Natural killer cell (primary cell): Measurements from ENCODE around the gene PHB1. TPM values are rescaled to one million over a fixed set of nuclear protein-coding genes. Genes with fewer than 3 reads are reported as not detected.

Experiments used
- ATAC-seq, 3 donors: fragments of 150-1000 bp in 2 of 3; fragments of 200-7000 bp in 1 of 3; cut with Tn5 transposase; 1 replicate in 1 of 3; 2 replicates in 2 of 3; pipeline ENCODE4 v1.10.0; 2021; ENCODE audit warnings: mild to moderate bottlenecking in 2 of 3, moderate library complexity in 2 of 3
- DNase-seq, 2 donors: peaks; one replicate each; pipeline versions ENCODE4 v3.0.0 to v3.0.0-alpha.2; 2013 to 2021; ENCODE audit warnings: mixed read lengths in 1 of 2
- H3K27ac ChIP-seq: one replicate; pipeline ENCODE4 v1.5.1; 2013; ENCODE audit warnings: mild to moderate bottlenecking, low read length
- H3K27me3 ChIP-seq: one replicate; pipeline ENCODE4 v1.6.1; 2013; ENCODE audit warnings: low read length; ENCODE audit not compliant: control insufficient read depth, insufficient read depth
- H3K36me3 ChIP-seq: one replicate; pipeline ENCODE4 v1.6.1; 2013; ENCODE audit warnings: low read length; ENCODE audit not compliant: control insufficient read depth, insufficient read depth
- H3K4me1 ChIP-seq: one replicate; pipeline ENCODE4 v1.6.1; 2013; ENCODE audit warnings: low read length; ENCODE audit not compliant: control insufficient read depth, insufficient read depth
- H3K4me3 ChIP-seq: one replicate; pipeline ENCODE4 v1.5.1; 2013; ENCODE audit warnings: low read length
- H3K9me3 ChIP-seq: one replicate; pipeline ENCODE4 v1.6.1; 2013; ENCODE audit warnings: low read length; ENCODE audit not compliant: control insufficient read depth, insufficient read depth
- H3K27ac Mint-ChIP-seq, 2 donors: one replicate each; pipeline ENCODE4 v1.8.0; 2022; ENCODE audit warnings: mild to moderate bottlenecking in 2 of 2, mixed read lengths in 2 of 2, moderate library complexity in 1 of 2
- H3K27me3 Mint-ChIP-seq, 2 donors: one replicate each; pipeline ENCODE4 v1.8.0; 2022; ENCODE audit warnings: low read depth in 2 of 2, mixed read lengths in 2 of 2
- H3K36me3 Mint-ChIP-seq: one replicate; pipeline ENCODE4 v1.8.0; 2022; ENCODE audit warnings: mixed read lengths
- H3K4me1 Mint-ChIP-seq, 2 donors: one replicate each; pipeline ENCODE4 v1.8.0; 2022; ENCODE audit warnings: mixed read lengths in 2 of 2
- H3K4me3 Mint-ChIP-seq: one replicate; pipeline ENCODE4 v1.8.0; 2022; ENCODE audit warnings: mild to moderate bottlenecking, moderate library complexity, mixed read lengths
- H3K9me3 Mint-ChIP-seq, 2 donors: one replicate each; pipeline ENCODE4 v1.8.0; 2022; ENCODE audit warnings: mixed read lengths in 2 of 2
- CTCF ChIP-seq: fragments of 200-600 bp; IDR thresholded peaks from one replicate; pipeline ENCODE4 v1.8.0; 2022; ENCODE audit warnings: antibody characterized with exemption
- WGBS: methylation state at CpG from one replicate; pipeline ENCODE4 v1.1.7; 2013; ENCODE audit warnings: missing lambda C conversion rate; ENCODE audit not compliant: insufficient coverage; 5-methylcytosine and 5-hydroxymethylcytosine counted together
- intact Hi-C: fragments of 100-400 bp; cut with micrococcal nuclease; formaldehyde crosslinking; loops from one replicate; pipeline ENCODE4 v1.14.2; 2022
- total RNA-seq, 4 donors: library from RNA; stranded (reverse); fragments of 120-200 nt in 1 of 4; gene quantifications; one replicate each; pipeline versions ENCODE4 v1.2.3 to v1.2.4, GENCODE V29; 2013 to 2022

Gene PHB1
- total RNA-seq, 3 donors from 2014 or later (not counting 1 experiment from before 2014, with no cell fraction given), result 49.6 to 66.2 (median 60.3) TPM

GRCh38 chr17:49362723-49363117 lies 52.0 kb downstream of the PHB1 start:
- Mint-ChIP-seq H3K27me3 (no peaks in the 10 kb centered on the region), H3K4me3 (peak overlapping the region; percentile 91), H3K4me1 (peaks cover 52 to 53% of the 10 kb centered on the region in 2 donors), H3K27ac (peak overlapping the region; percentile 90 to 91), H3K9me3 (no peaks in the 10 kb centered on the region), H3K36me3 (no peaks in the 10 kb centered on the region)
- Histone ChIP-seq H3K4me1 (peaks cover 39% of the 10 kb centered on the region), H3K36me3 (no peaks in the 10 kb centered on the region), H3K27ac (peak overlapping the region; percentile 56), H3K27me3 (no peaks in the 10 kb centered on the region), H3K4me3 (peak overlapping the region; percentile 51), H3K9me3 (no peaks in the 10 kb centered on the region)
- ATAC-seq, result no peak
- intact Hi-C loops, result loop anchor here (10.0 kb wide), 1 partner anchor 138 kb away; no protein-coding TSS in a partner anchor
- DNase-seq, result no peak
- WGBS, result 19% methylated on average over 8 of the region's 10 CpGs
- no peak for TF ChIP-seq CTCF

- Histone ChIP-seq H3K4me1 (peaks cover 44% of the 10 kb centered on the region), H3K27ac (peak within 1 kb of the TSS; percentile 78)
These were observed 52.6 kb downstream of the PHB1 start, which contains the start of gene ZNF652 for GRCh38 chr17:49361902-49362722. Gene ZNF652, minus strand, starts transcription at chr17:49362250. Its CDS starts 44,525 bp downstream, at chr17:49317725.

GRCh38 chr17:49361129-49361901 lies 53.4 kb downstream of the PHB1 start:
- Histone ChIP-seq H3K9me3 (no peaks in the 10 kb centered on the region), H3K27ac (peak overlapping the region; percentile 78), H3K4me3 (peak overlapping the region; percentile 91), H3K4me1 (peaks cover 48% of the 10 kb centered on the region), H3K27me3 (no peaks in the 10 kb centered on the region), H3K36me3 (no peaks in the 10 kb centered on the region)
- peak overlapping the region; percentile 86 for H3K4me3 Mint-ChIP-seq
- WGBS, result under 1% methylated on average over 52 of the region's 52 CpGs
- no peaks in the 10 kb centered on the region for H3K27me3 Mint-ChIP-seq
- TF ChIP-seq CTCF, result no peak
- DNase-seq, result peak; percentile 67 to 92
- ATAC-seq, result peak; percentile 58 to 69 (median 62)
- intact Hi-C loops, result loop anchor here (1.0 to 10.0 kb wide), 2 partner anchors 19 to 137 kb away; no protein-coding TSS in a partner anchor
- peak overlapping the region; percentile 85 to 97 for H3K27ac Mint-ChIP-seq
- H3K9me3 Mint-ChIP-seq, result no peaks in the 10 kb centered on the region
- peaks cover 57 to 58% of the 10 kb centered on the region in 2 donors for H3K4me1 Mint-ChIP-seq
- H3K36me3 Mint-ChIP-seq, result no peaks in the 10 kb centered on the region

More at GRCh38 chr17:49361902-49362722, 52.6 kb downstream of the PHB1 start, which contains the start of gene ZNF652:
- H3K4me3 Mint-ChIP-seq, result peak within 1 kb of the TSS; percentile 91
- ATAC-seq (peak; percentile 62 to 84 (median 68)), DNase-seq (peak; percentile 82 to 97)
- no peak for TF ChIP-seq CTCF
- H3K36me3 Mint-ChIP-seq, result no peaks in the 10 kb centered on the region
- intact Hi-C loops, result loop anchor here (1.0 to 10.0 kb wide), 2 partner anchors 20 to 137 kb away; no protein-coding TSS in a partner anchor
- Histone ChIP-seq H3K9me3 (no peaks in the 10 kb centered on the region), H3K36me3 (no peaks in the 10 kb centered on the region), H3K27me3 (no peaks in the 10 kb centered on the region), H3K4me3 (peak within 1 kb of the TSS; percentile 91)
- H3K4me1 Mint-ChIP-seq, result peaks cover 57 to 58% of the 10 kb centered on the region in 2 donors
- H3K27ac Mint-ChIP-seq, result peak within 1 kb of the TSS; percentile 90 to 97
- no peaks in the 10 kb centered on the region for H3K27me3 Mint-ChIP-seq
- WGBS, result under 1% methylated on average over 104 of the region's 106 CpGs
- H3K9me3 Mint-ChIP-seq, result no peaks in the 10 kb centered on the region
